HG02623 (cell line): ENCODE results near the gene SCARF1.

Experiments
- ATAC-seq: cut with Tn5 transposase; IDR thresholded peaks from one replicate; pipeline ENCODE4 v1.9.1; 2021; ENCODE audit warnings: moderate library complexity; ENCODE audit not compliant: unreplicated experiment

Gene SCARF1

DNA sequence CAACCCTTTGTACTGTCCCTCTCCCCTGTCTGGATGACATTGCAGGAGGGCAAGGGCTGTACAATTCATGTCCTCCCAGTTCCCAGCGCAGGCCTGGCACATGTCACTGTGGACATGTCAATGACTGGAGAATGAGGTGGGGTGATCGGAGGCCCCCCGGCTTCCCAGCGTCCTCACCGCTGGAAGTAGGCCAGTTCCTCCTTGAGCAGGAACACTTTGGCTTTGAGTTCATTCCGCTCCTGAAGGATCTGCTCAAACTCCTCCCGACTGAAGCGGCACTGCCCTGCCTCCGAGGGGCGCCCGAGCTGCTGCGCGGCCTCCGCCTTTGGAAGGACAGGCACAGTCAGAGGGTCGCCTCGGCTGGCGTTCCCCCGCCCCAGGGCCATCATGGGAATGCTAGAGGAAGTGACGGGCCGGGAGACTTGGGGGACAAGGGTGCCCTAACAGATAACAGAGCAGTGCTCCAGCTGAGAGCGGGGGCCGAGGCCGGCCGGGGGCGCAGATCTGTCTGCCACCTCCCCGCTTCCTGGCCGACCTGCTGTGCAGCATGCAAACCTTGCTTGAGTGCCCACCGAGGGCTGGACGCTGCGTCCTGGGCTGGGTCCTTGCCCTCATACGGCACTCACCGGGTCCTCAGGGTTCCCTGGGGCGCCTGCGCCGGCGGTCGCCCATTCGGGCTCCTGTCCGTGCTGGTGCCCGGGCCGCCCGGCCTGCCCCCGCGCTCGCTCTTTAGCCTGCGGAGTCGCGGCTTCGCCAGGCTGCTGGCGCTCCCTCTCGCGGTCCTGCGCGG, 2.8 kb upstream of the SCARF1 start:
- no peak for ATAC-seq

DNA sequence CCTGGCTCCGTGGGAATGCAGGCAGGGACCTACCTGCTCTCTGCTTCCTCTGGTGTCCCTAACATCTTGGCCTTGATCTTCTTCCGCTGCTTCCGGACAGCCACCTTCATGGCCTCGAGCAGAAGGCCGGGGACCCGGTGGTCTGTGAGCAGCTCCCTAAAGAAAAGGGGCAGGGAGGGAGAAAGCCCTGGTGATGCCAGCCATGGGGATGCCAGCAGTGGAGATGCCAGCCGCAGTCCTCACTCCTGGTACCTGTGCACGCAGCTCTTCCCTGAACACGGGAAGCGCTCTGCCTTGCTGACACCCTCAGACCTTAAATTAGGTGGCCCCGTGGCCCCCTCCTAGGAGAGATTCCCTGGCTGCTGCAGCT, 2.3 kb upstream of the SCARF1 start:
- no peak for ATAC-seq

DNA sequence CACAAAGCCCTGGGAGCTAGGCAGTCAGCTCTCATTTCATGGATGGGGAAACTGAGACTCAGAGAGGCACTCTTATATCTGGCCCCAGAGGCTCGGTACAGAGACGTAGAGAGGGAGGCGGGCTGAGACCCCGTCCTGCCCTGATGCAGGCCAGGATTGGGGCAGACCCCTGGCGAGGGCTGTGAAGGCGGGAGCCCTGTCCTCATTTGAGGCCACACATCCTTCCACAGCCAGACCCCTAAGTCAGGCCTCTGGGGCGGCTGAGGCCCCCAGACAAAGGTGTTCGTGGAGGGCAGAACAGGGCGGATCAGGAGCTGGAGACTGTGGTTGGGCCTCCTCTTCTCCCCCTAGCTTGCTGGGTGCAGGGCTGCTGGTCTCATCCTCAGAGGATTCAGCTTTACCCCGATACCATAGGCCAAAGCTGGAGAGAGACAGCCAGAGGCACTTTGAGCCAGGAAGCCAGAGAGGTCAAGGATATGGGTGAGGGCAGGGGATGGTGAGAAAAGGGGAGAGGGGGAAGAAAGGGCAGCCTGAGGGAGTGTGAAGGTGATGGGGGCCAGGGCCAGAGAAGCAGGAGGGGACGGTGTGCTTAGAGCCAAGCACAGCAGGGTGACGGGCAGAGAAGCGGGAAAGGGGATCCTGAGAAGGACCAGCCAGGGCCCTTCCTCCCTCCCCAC, 805 bp upstream of the SCARF1 start:
- no peak for ATAC-seq

DNA sequence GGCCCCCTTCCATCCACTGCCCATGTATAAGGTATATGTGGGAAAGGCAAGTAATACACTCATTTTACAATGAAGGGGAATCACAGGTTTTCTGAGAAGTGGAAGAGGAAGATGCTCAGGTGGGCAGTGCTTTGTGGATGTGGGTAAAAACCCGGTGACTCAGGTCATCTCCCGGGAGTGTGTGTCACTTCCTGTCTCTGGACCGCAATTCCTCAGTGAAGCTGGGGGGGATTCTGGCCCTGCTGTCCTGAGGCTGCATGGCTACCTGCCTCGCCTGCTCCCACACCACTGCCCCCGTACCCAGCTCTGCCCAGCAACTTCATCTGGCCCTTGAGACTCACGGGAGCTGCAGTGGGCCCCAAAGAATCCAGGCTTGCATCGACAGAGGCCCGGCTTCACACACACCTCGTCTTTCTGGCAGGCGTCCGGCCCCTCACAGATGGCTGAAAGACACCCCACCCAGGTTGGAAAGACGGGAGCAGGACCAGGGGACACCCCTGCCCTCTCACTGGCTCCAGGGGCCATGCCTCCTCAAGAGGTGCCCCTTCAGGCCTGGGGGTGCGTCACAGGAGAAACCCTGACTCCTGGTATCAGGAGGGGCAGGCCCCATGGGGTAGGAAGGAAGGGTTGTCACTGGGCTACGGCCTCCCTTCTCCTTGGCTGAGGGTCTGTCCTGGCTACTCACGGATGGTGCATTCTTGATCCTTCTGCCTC, 882 bp downstream of the SCARF1 start:
- no peak for ATAC-seq

DNA sequence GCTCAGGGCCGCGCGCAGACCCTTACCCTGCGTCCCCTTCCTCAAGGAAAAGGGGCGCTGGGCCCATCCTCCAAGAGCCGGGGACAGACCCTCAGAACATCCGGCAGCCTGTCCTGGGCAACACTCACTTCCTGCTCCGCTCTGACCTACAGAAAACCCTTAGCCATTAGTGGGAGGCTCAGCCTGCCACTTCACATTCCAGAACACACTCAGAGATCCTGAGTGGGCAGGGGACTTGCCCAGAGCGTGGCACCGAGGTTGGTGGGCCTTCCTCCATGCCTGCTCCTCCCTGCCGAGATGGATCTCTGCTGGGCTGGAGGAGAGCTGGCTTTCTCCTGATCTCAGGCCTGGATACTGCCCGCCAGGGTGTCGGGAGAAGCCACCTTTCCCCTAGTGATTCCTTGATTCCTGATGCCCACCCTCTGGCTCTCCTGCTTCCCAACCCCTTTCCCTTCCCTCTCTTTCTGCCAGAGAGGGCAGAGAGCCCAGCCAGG, 1.5 kb downstream of the SCARF1 start:
- no peak for ATAC-seq

DNA sequence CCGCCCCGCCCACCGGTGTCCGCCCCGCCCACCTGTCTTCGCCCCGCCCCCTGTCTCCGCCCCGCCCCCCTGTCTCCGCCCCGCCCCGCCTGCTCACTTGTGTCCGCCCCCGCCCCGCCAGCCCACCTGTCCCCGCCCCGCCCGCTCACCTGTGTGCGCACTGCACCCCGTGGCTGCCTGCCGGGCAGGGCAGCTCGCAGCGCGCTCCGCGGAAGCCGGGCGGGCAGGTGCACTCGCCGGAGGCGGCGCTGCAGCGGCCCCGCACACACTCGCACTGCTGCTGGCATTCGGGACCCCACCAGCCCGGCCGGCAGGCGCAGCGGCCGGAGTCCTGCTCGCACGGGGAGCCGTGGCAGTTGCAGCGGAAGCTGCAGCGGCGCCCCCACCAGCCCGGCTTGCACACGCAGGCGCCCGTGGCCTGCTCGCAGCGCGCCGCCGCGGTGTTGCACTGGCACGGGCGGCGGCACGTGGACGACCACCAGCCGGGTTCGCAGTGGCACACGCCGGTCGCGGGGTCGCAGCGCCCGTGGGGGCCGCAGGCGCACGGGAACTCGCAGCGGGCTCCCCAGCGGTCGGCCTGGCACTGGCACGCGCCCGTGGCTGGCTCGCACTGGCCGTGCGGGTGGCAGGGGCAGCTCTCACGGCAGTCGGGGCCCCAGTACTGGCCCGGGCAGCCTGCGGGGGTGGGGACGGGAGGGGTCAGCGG, 2.1 kb downstream of the SCARF1 start:
- ATAC-seq, result no peak

DNA sequence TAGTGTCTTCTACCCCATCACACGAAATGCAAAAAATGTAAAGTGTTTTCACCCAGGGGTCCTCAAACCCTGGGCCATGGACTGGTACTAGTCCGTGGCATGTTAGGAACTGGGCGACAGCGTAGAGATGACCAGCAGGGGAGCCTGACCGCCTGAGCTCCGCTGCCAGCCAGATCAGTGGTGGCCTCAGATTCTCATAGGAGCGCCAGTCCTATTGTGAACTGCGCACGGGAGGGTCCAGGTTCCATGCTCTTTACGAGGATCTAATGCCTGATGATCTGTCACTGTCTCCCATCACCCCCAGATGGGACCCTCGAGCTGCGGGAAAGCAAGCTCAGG, 4.5 kb downstream of the SCARF1 start:
- no peak for ATAC-seq

DNA sequence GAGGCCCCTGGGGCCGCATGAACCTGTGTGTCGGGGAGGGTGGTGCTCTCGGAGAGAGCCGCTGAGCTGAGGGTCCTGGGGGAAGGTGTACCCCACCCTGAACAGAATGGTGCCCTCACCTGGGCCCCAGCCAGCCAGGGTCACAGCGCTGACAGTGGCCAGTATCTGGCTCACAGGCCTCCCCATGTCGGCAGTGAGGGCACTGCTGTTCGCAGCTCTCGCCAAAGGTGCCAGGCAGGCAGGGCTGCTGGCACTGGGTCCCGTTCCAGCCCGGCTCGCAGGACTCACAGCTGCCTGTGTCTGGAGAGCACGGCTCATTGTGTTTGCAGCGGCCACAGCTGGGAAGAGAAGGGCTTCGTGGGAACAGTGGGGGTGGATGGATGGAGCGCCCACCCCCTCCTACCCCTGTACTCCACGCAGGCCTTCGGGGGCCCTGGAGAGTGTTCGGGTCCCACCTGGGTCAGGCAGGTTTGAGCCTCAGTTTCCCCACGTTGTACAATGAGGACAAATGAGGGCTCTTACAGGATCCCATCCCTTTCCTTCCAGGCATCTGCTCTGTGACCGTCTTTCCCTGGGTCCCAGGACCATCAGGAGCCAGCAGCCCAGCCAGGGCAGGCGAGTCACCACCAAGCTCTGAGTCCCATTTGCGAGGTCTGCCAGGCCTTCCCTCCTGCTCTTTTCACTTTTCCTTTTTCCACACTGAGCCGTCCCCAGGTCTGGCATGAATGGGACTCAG, 5.0 kb downstream of the SCARF1 start:
- no peak for ATAC-seq

DNA sequence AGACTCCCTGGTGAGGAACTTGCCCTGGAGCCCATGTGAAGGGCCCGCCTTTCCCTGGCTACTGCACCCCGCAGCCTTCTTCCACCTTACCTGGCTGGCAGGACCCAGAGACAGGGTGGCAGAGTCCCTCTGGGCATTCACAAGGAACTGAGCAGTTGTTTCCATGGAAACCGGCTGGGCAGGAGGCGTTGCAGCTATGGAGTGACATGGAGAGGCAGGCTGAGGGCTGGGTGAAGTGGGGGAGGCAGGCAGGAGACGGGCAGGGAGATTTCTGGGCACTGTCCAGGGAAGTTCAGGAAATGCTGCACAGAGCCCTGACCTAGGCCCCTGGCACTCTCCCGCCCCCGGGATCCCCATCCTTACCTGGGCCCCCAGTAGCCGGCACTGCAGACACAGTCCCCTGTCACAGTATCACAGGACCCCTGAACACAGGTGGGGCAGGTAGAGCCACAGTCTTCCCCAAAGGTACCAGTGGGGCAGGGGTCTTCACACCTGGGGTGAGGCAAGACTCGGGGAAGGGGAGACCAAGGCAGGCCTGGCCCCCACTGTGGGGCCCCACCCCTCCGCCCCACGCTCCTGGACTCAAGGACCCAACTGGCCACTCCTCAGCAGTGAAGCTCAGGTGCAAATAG, 5.9 kb downstream of the SCARF1 start:
- ATAC-seq, result no peak

DNA sequence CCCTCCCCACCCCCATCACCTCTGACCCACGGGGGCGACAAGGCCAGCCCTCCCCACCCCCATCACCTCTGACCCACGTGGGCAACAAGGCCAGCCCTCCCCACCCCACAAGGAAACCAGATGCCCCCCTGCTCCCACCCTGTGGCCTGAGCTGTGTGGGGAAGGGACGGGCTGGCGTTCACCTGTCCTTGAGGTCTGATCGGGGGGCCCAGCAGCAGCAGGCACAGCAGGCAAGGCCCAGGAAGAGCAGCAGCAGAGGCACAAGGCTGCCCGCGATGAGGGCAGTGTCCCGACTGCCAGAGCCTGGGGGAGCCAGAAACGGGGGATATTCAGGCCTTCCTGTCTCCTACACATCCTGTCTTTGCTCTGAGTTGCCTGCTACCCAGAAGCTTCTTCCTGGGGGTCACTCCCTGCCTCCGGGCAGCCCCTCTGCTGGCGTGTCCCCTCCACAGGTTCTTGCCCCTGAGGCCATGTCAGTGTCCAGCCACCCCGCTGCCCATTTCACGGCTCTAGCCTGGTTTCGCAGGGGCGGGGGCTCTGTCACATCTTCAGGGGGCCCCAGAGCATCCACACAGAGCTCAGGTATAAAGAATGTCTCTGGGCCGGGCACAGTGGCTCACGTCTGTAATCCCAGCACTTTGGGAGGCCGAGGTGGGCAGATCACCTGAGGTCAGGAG, 6.8 kb downstream of the SCARF1 start:
- no peak for ATAC-seq

DNA sequence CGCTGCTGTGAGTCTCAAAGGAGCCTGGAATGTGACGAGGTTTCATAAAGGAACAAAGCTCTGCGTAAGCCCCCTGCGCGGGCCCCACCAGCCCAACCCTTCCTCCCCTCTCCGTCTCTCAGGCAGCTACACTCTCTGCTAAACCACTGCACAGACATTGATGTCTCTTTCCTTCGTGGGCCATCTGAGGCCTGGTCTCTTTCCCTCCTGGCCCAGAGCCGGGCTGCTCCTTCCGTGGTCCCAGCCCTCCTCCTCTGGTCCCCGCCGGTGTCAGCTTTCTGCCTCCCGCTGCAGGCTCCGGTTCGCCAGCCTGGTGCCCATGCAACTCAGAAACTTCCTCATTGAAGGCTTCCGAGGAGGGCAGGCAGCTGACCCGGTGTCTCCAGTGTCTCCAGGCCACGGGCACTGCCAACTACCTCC, 7.4 kb downstream of the SCARF1 start:
- no peak for ATAC-seq

DNA sequence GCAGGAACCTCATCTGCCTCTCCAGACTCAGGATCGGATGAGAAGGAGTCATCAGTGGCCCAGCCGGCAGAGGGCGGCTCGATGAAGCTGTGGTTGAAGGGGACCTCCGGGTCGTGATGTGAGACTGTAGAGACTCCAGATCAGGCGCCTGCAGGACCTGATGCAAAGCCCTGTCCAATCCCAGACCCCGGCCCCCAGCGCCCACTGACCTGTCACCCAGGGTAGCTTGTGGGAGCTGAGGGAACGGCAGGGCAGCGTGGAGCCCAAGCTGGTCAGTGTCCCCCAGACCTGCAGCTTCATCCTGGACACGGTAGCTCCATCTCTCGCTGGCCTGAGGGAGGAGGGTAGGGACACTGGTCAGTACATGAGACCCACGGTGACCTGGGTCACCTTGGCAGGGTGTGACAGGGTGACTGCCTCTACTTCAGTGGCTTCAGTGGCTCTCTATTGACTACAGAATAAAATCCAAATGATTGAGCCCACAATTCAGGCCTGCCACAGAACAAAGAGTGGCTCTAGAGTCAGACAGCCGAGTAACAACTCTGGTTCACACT, 8.7 kb downstream of the SCARF1 start:
- no peak for ATAC-seq

DNA sequence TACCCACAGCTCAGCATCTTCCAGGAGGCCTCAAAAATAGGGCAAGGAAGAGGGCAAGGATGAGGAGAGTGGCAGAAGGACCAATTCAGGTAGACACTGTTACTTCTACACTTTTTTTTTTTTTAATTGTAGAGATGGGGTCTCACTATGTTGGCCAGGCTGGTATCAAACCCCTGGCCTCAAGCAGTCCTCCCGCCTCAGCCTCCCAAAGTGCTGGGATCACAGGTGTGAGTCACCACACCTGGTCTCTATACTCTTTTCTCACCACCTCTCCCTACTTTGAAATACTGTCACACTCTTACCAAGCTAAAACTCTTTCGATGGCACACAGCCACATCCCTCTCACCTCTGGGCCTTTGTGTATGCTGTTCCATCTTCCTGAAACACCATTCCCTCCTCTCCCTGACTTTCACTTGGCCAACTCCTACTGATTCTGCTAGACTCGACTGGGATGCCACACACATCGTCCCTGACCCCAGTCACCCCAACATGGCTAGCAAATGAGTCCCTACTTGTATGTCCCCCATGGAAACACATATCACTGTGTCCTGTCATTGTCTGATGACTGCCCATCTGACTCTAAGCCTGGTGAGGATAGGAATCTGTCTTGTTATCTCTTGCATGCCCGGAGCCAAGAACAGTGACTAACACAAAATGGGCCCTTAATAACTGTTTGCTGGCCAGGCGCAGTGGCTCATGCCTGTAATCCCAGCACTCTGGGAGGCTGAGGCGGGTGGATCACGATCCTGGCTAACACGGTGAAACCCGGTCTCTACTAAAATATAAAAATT, 9.7 kb downstream of the SCARF1 start:
- ATAC-seq, result no peak

DNA sequence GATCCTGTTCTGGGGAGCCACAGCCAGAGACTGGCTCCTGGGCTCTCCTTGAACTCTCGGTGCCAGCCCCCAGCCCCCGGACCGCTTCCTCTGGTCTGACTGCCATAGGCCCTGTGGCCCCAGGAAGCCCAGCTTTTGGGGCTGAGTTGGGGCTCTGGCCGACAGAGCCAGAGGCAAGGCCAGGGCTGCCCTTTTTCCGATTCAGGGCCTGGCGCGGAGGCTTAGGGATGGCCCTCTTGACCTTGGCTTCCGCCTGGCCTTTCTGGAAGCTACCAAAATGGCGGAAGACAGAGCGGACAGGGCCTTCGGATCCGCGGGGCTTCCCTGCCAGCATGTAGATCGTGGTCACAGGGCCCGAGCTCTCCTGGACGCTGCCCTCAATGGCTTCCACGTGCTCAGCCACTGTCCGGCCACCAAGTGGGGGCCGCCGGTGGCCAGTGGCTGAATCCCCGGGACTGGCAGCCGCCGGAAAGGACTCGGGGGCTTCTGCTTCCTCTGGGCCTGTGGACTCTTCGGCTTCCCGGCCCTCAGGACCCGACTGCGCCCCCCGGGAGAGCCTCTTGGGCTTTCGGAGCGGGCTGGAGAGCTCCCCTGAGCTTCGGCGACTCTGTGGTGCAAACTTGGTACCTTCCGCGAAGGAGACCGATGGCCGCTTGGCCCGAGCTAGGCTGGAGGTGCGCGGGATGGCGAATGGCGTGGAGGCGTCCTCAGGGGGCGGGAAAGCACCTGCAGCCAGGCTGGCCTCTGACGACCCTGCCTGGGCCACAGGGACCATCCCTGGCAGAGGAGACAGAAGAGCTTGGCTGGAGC, 10.5 kb downstream of the SCARF1 start:
- no peak for ATAC-seq

DNA sequence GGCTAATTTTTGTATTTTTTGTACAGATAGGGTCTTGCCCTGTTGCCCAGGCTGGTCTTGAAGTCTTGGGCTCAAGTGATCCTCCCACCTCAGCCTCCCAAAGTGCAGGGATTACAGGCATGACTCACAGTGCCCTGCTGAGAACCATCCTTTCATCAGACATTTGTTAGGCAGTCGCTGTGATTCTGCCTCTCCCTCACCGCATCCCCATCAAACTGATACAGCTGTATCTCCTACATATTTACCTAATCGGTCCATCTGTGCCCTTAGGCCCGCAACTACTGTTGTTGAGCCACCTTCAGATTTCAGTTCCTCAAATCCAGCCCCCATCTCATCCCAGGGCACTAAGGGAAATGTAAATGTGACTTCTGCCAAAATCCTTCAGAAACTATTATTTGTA, 14.9 kb downstream of the SCARF1 start:
- ATAC-seq, result no peak

DNA sequence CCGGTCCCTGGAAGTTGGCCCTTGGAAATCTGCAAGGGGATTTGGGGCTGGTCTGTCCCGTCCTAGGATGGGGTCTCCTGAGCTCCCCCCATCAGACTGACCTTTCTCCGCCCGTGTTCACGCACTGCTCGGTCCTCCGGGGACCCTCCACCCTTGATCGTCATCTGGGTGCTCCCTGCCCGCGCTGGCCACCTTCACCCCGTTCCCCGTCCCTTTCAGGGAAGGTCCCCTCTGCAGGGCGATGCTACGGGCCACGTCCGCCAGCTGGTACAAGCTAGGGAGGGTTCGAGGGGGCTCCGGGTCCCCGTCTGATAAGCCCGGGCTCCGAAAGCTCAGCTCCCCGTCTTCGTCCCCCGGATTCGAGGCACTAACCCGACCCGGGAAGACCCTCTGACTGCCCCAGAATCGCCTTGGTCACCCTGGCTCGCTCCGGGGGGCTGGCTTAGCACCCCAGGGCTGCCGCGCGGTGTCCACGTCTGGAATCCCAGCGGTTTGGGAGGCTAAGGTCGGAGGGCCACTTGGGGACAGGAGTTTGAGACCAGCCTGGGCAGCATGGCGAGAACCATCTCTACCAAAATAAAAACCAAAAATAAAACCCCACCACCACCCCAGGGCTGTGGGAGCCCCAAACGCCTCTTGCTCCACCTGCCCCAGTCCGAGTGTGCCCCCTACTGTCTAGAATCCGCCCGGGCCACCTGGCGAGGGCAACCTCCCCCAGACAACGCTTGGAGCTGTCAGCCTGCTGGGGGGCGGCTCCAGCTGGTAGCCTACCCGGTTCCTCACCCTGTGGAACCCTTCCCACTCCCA, 15.8 kb downstream of the SCARF1 start:
- ATAC-seq, result no peak
